HG03135 (cell line): ENCODE measurements around the gene PPP6R3.
A peak's percentile ranks its signal among the peaks of the same experiment; 100 is the strongest.
"Not testable (repeated sequence)": the region's sequence is repeated elsewhere in the genome, so short reads cannot be mapped to it uniquely, and the experiment has no call there.

ENCODE experiments used
- ATAC-seq: cut with Tn5 transposase; IDR thresholded peaks from one replicate; pipeline ENCODE4 v1.9.1; 2021; ENCODE audit warnings: mild to moderate bottlenecking, moderate library complexity; ENCODE audit not compliant: unreplicated experiment

The PPP6R3 gene

DNA sequence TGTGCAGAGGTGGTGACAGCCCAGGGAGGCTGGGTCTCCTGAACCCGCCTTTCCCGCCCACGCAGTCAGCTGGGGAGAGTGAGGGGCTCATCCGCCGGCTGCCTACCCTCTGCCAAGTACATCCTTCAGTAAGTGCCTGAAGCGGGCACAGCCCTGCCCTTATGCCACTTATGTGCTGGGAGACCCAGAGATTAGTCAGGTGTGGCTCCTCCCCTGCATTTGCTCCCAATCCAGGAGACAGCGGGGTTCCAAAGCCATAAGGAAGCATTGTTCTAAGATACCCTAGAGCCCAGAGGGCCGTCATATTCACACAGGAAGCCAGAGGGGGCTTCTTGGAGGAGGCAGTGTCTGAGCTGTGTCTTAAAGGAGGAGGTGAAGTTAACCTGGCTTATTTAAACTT lies 5.8 kb upstream of the PPP6R3 start:
- no peak for ATAC-seq

DNA sequence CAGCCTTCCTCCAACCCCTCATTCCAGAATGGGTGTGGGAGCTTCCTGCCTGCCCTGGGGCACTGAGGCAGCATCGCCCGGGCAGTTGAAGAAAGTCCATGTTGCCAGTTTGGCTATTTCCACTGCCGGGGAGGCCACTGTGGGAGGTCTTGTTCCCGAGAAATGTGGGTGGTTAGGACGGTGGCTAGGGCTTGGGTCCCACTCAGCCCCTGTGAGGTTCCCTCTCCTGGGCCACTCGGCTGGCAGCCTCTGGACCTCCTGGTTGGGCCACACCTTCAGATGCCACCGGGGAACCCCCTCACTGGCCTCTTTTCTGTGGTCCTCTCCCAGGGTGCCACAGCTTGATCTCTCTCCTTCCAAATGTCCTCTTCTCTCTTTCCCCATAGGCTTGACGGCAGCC lies 5.1 kb upstream of the PPP6R3 start:
- ATAC-seq: no peak

DNA sequence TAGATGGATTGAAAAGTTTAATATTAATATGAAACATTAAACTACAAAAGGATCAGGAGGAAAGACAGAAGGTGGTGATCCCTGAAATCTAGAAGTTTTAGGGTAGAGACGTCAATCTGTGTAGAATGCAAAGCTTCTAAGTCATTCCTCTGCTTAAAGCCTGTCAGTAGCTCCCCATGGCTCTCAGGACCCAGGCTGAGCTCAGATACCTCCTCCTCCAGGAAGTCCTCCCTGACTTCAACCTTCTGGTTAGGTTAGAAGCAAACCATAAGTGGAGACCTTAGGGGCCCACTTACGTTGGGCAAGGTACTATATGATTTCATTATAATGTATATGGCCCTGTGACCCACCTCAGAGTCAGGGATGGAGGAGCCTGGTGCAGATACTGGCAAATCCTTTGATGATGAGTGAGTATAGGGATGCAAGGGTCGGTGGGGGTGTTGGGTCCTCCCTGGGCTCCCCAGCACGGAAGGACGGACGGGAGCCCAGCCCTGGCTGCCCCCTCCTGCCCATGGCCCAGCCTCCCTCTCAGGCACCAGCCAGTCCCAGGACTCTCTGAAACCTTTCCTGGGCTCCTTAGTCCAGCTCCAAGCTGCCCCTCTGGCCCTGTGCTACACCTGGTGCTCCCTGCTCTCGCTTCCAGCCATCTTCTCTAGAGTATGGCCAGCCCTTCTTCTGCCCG lies 3.2 kb upstream of the PPP6R3 start:
- ATAC-seq: no peak

DNA sequence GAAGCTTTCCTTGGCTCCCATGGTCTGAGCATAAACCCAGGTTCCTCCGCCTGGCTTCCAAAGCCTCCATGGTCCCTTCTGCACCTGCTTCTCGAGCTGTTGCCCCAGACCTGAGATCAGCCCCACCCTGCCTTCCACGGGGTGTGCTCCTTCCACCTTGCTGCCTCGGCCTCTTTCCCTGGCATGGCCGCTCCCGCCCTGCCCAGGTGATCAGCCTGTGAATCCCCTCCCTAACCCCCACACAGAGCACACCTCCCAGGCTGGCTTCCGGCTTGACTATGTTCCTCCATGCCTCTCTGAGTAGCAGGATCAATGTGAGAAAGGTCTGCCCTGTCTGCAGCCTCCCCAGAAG lies 2.7 kb upstream of the PPP6R3 start:
- no peak for ATAC-seq

DNA sequence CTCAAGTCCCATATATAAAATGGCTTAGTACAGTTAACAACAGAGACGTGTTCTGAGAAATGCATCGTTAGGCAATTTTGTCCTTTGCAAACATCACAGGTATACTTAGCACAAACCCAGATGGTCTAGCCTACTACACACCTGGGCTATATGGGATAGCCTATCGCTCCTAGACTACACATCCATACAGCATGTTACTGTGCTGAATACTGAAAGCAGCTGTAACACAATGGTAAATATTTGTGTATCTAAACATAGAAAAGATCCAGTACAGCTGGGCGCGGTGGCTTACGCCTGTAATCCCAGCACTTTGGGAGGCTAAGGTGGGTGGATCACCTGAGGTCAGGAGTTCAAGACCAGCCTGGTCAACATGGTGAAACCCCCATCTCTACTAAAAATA lies 2.2 kb upstream of the PPP6R3 start:
- ATAC-seq: not testable (repeated sequence)

DNA sequence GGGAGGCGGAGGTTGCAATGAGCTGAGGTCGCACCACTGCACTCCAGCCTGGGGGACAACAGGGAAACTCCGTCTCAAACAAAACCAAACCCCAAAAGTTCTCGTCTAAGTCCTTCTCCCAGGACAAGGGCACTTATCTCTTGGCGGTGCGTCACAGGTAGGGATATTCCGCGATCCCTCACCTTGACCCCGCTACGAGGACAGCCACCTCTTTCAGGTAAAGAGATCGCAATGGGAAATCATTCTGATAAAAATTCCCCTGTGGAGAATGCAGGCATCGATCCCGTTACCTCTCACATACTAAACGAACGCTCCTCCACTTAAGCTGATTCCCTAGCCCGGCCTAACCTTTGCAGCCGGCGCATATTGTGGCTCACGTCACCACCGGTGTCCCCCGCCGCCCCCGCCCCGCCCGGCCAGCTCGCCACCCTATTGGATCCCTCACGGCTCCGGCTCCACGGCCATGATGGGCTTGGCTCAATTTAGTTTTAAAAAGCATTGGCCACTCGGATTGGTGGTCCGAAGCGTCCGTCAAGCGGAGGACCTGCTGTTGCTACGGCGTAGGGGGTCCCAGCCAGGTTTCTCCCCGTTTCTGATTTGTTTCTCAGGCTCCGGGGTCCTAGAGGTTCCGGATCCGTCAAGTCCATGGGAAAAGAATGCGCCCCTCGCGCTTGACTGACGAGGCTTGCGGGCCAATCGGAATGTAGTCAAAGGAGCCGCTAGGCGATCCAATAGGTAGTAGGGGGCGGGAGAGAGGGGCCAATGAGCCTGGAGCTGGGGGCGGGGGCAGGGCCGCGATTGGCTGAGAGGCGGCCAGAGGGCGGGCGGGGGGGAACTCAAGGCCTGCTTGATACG lies 439 bp upstream of the PPP6R3 start:
- ATAC-seq: peak; percentile 79

DNA sequence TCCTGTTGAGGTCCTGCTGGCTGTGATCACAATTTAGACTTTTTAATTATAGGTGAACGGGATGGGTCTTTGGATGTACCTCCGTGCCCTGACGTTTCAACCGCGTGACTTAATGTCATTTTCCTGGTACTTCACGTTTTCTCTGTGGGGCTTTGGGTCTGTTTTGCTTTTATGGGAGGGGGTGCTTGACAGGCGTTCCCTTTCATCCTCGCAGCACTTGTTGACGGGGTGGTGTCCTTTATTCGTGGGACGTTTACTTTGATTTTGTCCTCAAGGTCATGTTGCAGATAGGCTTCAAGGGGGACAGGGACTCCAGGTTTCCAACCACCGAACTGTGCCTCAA lies 994 bp downstream of the PPP6R3 start:
- no peak for ATAC-seq

DNA sequence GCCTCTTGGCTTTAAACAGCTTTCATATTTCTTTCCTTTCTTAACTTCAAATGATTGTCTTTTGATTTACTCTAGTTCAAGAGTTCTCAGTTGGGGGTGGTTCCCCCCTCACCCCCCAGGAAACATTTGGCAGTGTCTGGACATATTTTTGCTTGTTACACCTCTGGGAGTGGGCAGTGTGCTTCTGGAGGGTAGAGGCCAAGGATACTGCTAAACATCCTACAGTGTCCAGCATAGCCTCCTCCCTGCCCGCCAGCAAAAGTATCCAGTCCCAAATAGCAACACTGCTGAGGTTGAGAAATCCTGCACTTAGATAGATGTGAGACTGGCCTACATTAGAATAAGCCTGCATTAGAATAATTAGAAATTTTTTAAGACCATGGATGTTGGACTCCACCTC lies 3.2 kb downstream of the PPP6R3 start:
- no peak for ATAC-seq

DNA sequence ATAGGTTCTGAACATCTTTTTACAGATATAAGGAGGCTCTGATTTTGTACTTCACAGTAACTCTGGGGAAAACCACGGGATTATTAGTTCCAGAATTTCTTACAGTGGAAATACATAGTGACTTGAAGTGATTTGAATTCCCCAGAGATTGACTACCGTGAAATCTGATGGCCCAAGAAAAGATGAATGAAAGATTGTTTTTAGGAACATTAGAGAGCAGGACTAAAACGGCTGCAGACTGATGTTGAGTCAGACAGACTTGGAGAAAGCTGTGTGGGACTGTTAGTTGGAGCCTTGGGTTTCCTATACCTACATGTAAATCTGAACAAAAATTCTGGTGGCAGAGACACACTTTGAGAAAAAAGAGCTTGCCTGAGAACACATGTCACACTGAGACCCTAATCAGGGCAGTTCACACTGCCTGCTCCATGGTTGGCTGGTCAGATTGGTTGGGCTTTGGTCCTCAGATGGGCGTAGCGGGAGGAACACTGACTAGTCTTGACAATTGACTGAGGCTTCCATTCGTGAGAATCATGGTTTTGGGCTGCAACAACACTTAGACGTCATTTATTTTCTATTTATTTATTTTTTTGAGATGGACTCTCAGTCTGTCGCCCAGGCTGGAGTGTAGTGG lies 6.8 kb downstream of the PPP6R3 start:
- ATAC-seq: no peak

DNA sequence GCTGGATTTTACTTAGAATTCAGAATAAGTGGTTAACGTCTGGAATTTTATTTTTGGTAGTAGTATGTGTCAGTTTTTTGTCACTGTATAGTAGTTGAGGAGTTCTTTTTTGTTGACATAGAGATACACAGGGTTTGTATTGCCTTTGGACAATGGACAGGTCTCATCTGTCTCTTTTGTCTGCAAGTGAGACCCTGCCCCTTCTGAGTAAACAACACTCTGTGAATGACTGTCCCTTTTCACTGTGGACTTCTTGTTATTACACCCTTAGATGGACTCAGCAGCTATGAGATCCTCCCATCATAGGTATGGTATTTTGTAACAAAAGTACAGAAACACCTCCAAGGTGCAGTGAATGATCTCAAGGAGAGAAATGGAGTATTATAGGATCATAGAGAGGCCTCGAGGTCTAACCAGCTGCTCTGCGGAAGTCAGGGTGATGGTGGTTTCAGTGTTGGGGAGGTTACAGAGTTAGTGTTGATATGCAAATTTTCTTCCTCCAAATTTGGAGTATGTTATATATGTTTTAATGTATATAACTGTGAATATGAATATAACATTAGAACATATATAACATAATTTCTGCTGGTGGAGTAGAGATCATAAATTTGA lies 7.8 kb downstream of the PPP6R3 start:
- no peak for ATAC-seq

DNA sequence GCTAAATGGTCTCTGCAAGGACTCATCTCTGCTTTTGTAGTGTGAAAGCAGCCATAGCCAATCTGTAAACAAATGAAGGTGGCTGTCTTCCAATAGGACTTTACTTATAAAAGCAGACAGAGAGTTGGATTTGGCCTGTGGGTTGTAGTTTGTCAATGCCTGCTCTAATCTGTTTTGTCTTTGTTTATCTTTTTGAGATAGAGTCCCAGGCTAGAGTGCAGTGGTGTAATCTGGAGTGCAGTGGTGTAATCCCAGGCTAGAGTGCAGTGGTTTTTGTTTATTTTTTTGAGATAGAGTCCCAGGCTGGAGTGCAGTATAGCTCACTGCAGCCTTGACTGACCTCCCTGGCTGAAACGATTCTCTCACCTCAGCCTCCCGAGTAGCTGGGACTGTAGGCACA lies 8.6 kb downstream of the PPP6R3 start:
- no peak for ATAC-seq

DNA sequence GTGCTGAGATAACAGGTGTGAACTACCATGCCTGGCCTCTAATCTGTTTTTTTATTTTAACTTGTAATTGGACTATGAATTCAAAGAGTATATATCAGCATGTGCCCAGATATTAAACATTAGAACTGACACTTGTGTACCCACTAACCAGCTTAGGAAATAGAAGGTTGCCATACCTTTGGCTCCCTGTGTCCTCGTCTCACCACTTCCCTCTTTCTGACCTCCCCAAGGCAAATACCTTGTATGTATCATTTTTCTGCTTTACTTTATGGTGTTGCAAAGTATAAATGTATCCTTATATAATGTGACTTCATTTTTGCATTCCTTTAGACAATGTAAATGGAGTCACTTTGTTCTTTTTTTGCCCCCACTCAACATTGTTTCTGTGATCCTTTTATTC lies 9.1 kb downstream of the PPP6R3 start:
- ATAC-seq: no peak

DNA sequence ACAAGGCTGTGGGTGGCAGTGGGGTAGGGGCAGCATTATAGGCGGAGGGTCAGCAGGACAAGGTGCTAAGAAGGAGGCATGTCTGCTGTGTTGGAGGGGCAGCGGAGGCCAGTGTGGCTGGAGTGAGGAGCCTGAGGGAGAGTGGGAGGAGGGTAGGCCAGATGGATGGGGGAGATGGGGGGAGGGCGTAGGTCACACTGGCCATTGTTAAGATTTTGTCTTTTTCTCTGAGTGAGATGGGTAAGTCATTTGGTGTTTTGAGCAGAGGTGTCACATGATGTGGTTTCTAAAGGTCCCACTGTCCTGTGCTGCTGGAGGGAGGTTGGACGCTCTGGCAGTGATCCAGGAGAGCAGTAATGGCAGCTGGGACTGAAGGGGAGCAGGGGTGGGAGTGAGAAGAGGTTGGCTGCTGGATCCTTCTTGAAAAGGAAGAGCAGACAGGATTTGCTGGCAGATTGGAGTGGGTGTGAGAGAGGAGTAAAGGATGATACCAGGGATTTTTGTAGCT lies 9.8 kb downstream of the PPP6R3 start:
- ATAC-seq: no peak

DNA sequence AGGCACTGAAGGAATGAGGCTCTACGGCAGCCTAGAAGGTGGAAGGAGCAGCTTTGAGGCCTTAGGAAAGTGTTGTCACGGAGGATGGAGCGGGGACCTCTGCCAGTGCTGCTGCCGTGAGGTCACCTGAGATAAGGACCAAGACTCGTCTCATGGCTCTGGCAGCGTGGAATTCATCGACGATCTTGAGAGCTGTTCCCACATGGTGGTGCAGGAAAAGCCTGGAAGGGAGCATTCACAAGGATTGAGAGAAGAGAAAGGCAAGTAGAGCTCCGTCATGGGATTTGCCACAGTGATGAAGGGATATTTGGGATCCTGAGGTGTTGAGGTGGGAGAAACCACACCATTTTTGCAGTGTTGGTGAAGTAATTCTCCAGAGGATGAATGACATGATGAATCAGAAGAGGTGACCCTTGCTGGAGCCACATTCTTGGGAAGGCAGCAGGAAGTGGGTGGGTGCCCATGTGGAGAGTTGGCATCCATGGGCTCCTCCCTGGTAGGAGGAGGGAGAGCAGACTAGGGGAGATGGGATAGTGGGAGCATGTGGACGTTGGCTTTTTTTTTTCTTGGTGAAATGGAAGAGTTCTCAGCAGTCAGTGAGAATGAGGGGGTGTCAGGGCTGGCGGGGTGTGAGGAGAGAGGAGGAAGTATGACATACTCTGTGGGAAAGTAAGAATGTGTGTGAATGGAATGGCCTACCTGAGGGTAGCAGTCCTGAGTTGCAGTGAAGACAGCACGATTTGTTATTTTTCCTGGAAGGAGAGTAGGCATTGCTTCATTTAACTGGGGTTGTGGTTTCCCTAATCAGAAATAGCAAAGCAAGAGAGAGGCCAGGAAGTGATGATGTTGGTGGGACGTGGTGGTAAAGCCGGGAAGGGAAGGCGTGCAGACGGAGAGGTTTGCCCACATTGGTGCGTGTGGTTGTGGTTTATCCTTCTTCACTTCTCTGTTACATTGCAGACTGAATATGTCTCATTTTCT lies 11.1 kb downstream of the PPP6R3 start:
- no peak for ATAC-seq

DNA sequence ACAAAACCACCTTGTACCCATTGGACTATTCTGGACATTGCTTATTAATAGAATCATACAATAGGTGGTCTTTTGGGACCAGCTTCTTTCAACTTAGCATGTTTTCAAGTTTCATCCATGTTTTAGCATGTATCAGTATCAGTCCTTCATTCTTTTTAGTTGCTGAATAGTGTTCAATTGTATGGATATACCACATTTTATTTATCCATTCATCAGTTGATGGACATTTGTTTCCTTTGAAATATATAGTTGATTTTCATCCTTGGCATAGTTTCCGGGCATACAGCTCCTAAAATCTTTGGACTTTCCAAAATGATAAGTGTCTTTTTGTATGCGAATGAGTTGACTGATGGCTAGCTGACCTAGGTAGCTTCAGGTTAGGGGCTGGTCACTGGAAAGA lies 12.2 kb downstream of the PPP6R3 start:
- no peak for ATAC-seq

DNA sequence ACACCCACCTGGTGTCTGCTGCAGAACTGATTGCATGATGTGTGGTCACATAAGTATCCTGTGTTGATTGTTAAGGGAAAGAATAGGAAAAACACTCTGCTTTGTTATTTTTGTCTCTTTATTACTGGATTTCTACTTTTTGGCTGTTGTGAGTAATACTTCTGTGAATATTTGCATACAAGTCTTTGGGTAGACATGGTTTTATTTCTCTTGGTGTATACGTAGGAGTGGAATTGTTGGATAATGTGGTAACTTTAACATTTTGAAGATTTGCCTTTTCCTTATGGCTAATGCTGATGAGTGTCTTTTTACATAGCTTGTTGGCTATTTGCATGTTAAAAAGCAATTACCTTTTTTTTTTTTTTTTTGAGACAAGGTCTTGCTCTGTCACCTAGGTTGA lies 13.1 kb downstream of the PPP6R3 start:
- no peak for ATAC-seq

DNA sequence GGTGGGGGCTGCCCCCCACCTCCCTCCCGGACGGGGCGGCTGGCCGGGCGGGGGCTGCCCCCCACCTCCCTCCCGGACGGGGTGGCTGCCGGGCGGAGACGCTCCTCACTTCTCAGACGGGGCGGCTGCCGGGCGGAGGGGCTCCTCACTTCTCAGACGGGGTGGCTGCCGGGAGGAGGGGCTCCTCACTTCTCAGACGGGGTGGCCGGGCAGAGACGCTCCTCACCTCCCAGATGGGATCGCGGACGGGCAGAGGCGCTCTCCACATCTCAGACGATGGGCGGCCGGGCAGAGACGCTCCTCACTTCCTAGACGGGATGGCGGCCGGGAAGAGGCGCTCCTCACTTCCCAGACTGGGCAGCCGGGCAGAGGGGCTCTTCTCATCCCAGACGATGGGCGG lies 15.1 kb downstream of the PPP6R3 start:
- ATAC-seq: not testable (repeated sequence)

DNA sequence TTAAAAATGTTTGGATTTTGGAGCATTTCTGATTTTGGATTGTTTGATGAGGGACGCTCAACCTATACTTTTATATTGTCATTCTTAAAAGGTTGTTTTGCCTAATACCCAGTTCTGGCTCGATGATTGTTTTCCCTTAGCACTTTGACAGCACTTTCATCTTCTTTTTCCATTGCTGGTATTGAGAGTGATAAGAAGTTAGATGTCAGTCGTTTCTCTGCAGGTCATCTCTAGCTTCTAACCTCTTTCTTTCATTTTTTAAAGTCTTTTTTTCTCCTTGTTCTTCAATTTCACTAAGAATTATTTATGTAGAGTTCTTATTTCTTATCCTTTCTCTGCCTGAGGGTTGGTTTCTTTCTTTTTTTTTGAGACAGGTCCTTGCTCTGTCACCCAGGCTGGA lies 18.8 kb downstream of the PPP6R3 start:
- ATAC-seq: no peak

DNA sequence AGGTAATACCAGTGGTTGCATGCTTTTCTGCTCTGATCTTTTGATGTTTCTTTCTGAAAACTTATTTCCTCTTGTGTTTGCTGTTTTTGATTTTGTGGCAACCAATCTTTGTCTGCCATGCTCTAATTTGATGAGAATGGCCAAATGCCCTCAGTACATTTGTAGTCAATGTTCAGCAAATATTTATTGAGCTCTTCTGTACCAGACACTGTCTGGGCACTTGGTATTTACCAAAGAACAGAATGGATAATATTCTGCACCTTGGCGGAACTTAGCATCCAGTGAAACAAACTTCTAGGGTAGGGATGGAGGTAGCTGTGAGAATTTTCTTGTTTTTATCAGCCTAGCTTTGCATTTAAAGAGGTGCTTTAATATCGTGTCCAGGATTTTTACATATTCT lies 19.6 kb downstream of the PPP6R3 start:
- no peak for ATAC-seq

DNA sequence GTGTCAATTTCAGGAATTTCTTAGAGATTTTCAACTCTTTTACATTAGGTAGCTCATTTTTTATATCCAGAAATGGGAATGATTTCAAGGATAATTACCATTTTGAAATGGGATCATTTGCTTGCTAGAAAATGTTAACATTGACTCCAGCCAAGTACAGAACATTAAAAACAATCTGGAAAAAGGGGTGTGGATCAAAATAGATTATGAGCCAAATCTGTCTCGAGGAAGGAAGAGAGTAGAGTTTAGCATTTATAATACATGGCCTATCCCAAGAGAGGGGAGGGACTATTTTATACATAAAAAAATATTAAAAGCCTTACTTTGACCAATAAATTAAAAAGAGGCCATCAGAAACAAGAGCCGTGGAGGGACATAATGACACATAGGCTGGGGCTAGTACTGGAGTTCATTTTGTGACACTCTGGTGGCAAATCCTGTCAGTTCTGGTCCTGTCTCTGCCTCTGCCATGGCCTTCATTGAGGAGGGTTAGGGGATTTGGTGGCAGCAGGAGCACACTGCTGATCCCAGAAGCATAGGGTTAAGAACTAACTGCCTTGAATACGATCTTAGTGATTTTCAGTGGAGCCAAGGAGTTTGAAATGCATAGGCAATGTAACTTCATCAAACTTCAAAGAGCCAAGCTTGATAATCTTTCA lies 20.4 kb downstream of the PPP6R3 start:
- no peak for ATAC-seq
